ENCODE data around the gene MRGPRX4. TPM values are rescaled to one million over a fixed set of nuclear protein-coding genes. Genes with fewer than 3 reads are reported as not detected.
"Not testable (repeated sequence)": the region's sequence is repeated elsewhere in the genome, so short reads cannot be mapped to it uniquely, and the experiment has no call there.

The MRGPRX4 gene
- total RNA-seq = not detected

GRCh38 chr11:18172666-18173065 lies at the start of gene MRGPRX4:
Gene MRGPRX4 (plus strand): TSS chr11:18172837. CDS start chr11:18173257, 420 bp downstream.
- no peaks in the 10 kb centered on the region for H3K9me3 ChIP-seq
- no peak within 1 kb of the TSS for H3K9ac ChIP-seq (ENCODE audit: low read depth in 2 of 2, low read length in 2 of 2)
- H3K27me3 ChIP-seq = no peaks in the 10 kb centered on the region
- H3K4me1 ChIP-seq = no peaks in the 10 kb centered on the region
- TF ChIP-seq CTCF (IDR thresholded peaks at IDR 0.05) = no peak
- H3K4me3 ChIP-seq = no peak within 1 kb of the TSS
- intact Hi-C loops (cut with DNase I) = no loop called here
- no peak within 1 kb of the TSS for H3K27ac ChIP-seq
- DNase-seq = no peak
- no peaks in the 10 kb centered on the region for H3K36me3 ChIP-seq

GRCh38 chr11:18131115-18131514 lies 41.5 kb upstream of the MRGPRX4 start:
- intact Hi-C loops (cut with DNase I) = not testable (repeated sequence)

DNA sequence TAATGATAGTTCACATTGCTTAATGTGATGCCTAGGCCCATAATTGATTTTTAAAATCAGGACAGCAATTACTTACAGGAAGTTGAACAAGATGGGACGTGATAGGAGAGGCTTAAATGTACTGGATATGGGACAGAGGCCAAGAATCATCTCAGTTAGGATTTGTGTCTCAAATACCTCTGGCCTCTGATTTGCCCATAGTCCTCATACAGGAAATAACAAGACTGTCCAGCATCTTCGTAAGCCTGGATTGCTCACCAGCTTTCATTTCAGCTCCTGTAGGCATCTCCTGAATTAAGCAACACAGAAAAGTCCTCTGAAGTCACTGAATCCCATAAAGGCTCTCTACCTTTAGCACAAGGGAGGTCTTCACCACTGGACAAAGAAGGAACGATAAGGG lies 40.3 kb upstream of the MRGPRX4 start, which contains the start of gene MRGPRX3:
TSS of gene MRGPRX3 (plus strand) at position 231 of the 400 bp plus-strand sequence. CDS start 4,632 bp downstream, outside the sequence.
- H3K9me3 ChIP-seq = no peaks in the 10 kb centered on the region
- no peak within 1 kb of the TSS for H3K9ac ChIP-seq (ENCODE audit: low read depth in 2 of 2, low read length in 2 of 2)
- DNase-seq = no peak
- H3K4me1 ChIP-seq = no peaks in the 10 kb centered on the region
- H3K36me3 ChIP-seq = no peaks in the 10 kb centered on the region
- no peak within 1 kb of the TSS for H3K4me3 ChIP-seq
- intact Hi-C loops (cut with DNase I) = no loop called here
- no peak for TF ChIP-seq CTCF (IDR thresholded peaks at IDR 0.05)
- H3K27me3 ChIP-seq = no peaks in the 10 kb centered on the region
- no peak within 1 kb of the TSS for H3K27ac ChIP-seq

More at GRCh38 chr11:18131115-18131514, 41.5 kb upstream of the MRGPRX4 start:
- H3K36me3 ChIP-seq; H3K27me3 ChIP-seq; H3K9me3 ChIP-seq; H3K4me3 ChIP-seq; H3K4me1 ChIP-seq; DNase-seq; H3K27ac ChIP-seq; H3K9ac ChIP-seq (ENCODE audit: low read depth in 2 of 2, low read length in 2 of 2): not testable (repeated sequence)

- Histone ChIP-seq H3K4me1 (no peaks in the 10 kb centered on the region), H3K36me3 (no peaks in the 10 kb centered on the region), H3K9ac (ENCODE audit: low read depth in 2 of 2, low read length in 2 of 2) (no peak overlapping the region), H3K9me3 (no peaks in the 10 kb centered on the region), H3K27ac (no peak overlapping the region), H3K4me3 (no peak overlapping the region), H3K27me3 (no peaks in the 10 kb centered on the region)
- TF ChIP-seq CTCF (IDR thresholded peaks at IDR 0.05) = no peak
- intact Hi-C loops (cut with DNase I) = no loop called here
- DNase-seq = no peak
Observed at GRCh38 chr11:18135308-18135707, 37.3 kb upstream of the MRGPRX4 start.

- DNase-seq = no peak
- no peak overlapping the region for H3K9ac ChIP-seq (ENCODE audit: low read depth in 2 of 2, low read length in 2 of 2)
- H3K9me3 ChIP-seq = no peaks in the 10 kb centered on the region
- intact Hi-C loops (cut with DNase I) = no loop called here
- H3K27ac ChIP-seq = no peak overlapping the region
- no peaks in the 10 kb centered on the region for H3K27me3 ChIP-seq
- no peaks in the 10 kb centered on the region for H3K4me1 ChIP-seq
- H3K36me3 ChIP-seq = no peaks in the 10 kb centered on the region
- no peak for TF ChIP-seq CTCF (IDR thresholded peaks at IDR 0.05)
- no peak overlapping the region for H3K4me3 ChIP-seq
Observed at GRCh38 chr11:18137186-18137800, 35.3 kb upstream of the MRGPRX4 start.

DNA sequence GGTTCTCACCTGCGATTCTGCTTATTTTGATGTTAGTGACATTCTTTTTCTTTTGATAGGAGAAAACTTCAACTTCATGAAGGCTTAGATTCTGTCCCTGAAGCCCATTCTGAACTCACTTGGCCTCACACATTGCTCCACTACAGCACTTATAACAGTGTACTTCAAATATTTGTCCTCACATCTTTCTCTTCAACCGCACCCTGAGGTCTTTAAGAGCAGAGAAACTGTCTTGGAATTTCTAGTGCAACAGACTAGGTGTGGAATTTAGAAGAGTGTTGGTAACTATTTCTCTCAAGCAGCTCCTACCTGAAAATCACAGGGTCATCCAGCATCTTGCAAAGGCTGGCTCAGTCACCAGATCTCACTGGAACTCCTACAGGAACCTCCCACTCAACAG lies 32.5 kb upstream of the MRGPRX4 start:
- no peak for DNase-seq
- no peak for TF ChIP-seq CTCF (IDR thresholded peaks at IDR 0.05)
- Histone ChIP-seq H3K4me3 (no peak overlapping the region), H3K4me1 (no peaks in the 10 kb centered on the region), H3K36me3 (no peaks in the 10 kb centered on the region), H3K27me3 (no peaks in the 10 kb centered on the region), H3K9ac (ENCODE audit: low read depth in 2 of 2, low read length in 2 of 2) (no peak overlapping the region), H3K9me3 (no peaks in the 10 kb centered on the region), H3K27ac (no peak overlapping the region)
- intact Hi-C loops (cut with DNase I) = no loop called here
